Activated CD8-positive, alpha-beta memory T cell treated with anti-CD3 and anti-CD28 coated beads, Interleukin-2, amount 50 U/mL, for 48 hours (primary cell): ENCODE results near the gene ZRANB1.

Source experiments
- DNase-seq: peaks from one replicate; pipeline ENCODE4 v3.0.0-alpha.2; 2020

ZRANB1 gene

DNA sequence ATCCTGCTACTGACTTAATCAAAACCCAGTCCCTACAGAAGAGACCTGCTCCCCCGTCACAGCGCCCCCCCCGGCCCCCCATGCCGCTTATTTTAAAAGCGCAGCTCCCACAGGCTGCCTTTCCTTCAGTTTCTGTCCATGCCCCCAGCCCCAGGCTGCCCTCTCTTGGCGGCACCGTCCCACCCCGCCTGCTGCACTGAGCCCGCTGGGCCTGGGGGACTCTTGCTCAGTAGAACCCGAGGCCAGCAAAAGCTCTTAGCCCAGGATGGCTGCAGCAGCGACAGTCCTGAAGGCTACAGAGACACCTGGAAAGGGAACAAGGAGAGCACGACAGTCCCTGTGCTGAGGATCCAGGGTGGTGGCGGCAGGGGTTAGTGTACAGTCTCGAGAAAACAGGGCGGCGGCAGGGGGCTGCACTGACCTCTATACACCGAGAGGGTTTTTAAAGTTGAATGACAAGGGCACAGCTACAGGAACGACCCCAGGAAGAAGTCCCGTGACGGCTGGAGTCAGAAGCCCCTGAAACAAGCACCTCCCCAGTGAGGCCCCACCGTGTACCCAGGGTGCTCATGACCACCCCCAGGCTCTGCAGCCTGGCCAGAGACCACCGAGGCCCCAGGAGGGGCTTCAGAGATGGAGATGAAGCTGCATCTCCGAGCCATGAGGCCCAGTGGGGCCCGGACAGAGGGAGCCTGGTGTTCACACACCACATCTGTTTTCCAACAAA lies 54.4 kb downstream of the ZRANB1 start:
- no peak for DNase-seq

- peak; percentile 50 for DNase-seq
These were observed 54.9 kb downstream of the ZRANB1 start for GRCh38 chr10:124996854-124997215.

- peak; percentile 41 for DNase-seq
These were observed 55.4 kb downstream of the ZRANB1 start for GRCh38 chr10:124997306-124997705.

- DNase-seq = peak; percentile 49
These were observed 56.1 kb downstream of the ZRANB1 start for GRCh38 chr10:124997771-124998623.

DNA sequence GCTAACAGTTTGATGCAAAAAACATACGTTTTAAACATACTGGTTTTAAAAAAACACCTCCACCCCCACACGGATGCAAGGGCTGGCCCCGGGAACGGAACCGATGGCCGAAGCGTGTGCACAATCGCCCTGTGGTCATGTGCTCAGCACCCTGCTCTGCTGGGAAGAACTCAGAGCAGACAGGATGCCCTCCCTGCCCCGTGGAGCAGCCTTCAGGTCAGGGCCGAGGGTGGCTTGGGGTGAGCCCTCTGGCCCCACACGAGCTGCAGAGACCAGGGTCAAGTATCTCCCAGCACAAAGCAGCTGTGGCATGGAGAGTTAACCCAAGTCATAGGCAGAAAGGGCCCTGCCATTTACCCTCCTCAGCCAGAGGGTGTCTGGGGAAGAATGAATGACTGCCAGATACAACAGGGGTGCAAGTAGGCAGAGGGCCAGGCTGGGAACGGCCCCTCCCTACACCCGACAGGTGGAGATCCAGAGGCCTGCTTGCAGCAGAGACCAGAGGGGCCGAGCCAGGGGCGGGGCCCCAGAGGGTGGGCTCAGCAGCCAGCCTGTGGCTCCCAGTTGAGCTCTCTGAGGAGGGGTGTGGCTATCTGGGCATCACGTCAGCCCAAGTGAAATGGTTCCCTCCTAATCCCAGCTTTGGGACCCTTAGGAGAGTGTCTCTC lies 56.8 kb downstream of the ZRANB1 start:
- peak; percentile 48 for DNase-seq

- peak; percentile 46 for DNase-seq
These were observed 57.8 kb downstream of the ZRANB1 start for GRCh38 chr10:124999433-125000365.

GRCh38 chr10:125000366-125001312 lies 58.7 kb downstream of the ZRANB1 start:
- DNase-seq = peak; percentile 53

DNA sequence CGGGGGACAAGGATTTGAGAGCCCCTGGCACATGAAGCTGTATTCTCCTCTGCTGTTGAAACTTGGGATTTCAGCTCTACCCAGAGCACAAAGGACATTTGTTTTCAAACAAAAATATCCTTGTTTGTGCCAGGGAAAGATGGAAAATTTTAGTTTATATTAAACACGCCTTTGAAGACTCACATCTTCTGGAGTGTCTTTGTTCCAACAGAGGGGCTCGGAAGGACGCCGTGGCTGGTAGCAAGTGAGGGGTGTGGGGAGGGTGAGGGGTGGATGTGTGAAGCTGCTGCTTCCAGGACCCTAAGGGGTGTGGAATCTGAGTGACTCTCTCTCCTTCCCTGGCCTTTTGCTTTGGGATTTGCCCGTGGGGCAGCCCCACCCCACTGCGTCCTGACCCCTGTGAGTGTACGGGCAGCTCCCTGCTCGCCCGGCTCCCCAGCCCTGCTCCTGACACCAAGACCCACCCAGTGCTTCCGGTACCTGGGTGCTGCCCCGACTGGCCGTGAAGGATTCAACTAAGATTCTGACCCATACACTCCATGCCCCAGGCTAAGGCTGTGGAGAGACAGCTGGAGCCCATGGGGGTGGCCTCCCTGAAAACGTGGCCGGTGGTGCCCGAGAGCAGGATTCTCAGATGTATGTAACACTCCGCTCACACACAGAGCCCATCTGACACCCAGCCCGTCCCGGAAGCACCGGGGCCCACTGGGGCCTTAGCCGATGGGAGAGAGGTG lies 59.6 kb downstream of the ZRANB1 start:
- peak; percentile 32 for DNase-seq

GRCh38 chr10:125002047-125002422 lies 60.1 kb downstream of the ZRANB1 start:
- DNase-seq = peak; percentile 29

DNA sequence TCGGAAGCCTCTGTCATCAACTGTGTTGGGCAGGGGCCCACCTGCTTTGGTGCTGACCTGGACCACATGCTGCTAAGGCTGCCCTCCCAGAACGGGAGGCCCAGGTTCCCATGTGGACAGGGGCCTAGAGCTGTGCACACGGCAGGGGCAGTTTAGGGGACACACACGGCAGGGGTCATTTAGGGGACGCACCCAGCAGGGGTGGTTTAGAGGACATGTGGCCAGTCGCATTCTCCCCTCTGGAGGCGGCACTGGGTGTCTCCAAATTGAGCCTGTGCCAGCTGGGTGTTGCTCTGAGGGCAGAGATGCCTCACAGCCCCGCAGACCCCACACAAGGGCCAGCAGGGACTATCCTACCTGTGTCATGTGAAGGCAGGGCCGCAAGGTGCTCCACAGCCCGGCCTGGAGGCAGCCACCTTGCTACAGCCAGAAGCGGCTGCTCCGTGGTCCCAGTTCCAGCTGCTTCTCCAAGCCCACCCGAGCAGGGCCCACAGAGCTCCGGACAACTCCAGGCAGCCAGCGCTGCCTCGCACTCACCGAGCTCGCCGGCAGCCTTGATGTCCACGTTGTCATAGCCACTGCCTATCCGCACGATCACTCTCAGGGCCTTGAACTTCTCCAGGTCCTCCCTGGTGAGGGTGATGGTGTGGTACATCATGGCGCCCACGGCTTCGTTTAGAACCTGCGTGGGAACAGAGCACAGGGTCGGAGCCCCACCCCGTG lies 60.7 kb downstream of the ZRANB1 start:
- peak; percentile 37 for DNase-seq

DNA sequence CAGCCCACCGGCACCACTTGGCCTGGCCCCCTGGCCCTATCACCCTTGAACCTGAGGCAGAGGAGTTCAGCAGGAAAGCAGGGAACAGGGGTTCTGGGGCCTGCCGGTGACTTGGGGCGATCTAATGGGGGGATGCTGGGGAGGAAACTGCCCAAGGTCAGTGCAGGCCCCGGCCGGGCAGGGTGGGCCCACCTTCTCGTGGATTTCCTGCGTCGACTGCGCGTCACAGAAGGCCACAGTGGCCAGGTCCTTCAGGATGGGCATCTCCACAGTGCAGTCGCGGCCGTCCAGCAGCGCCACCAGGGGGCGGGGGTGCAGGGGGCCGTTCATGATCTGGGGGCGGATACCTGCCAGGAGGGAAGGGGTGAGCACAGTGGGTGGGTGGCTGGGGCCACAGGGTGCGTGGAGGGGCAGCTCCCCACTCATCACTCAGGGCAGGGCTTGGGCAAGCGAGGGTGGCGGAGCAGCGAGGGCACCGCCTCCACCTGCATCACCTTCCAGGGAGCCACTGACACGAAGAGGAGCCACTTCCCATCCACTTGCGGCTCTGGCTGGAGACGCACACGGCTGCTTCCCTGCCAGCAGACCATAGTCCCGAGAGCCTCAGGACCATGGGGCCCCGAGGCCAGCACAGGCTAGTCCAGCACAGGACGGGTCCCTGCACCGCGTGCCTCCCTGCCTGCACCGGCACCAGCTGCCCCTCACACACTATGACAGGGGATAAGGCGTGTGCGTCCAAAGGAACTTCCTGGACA lies 61.4 kb downstream of the ZRANB1 start:
- peak; percentile 33 for DNase-seq

- peak; percentile 44 for DNase-seq
These were observed 62.1 kb downstream of the ZRANB1 start for GRCh38 chr10:125003901-125004467.

DNA sequence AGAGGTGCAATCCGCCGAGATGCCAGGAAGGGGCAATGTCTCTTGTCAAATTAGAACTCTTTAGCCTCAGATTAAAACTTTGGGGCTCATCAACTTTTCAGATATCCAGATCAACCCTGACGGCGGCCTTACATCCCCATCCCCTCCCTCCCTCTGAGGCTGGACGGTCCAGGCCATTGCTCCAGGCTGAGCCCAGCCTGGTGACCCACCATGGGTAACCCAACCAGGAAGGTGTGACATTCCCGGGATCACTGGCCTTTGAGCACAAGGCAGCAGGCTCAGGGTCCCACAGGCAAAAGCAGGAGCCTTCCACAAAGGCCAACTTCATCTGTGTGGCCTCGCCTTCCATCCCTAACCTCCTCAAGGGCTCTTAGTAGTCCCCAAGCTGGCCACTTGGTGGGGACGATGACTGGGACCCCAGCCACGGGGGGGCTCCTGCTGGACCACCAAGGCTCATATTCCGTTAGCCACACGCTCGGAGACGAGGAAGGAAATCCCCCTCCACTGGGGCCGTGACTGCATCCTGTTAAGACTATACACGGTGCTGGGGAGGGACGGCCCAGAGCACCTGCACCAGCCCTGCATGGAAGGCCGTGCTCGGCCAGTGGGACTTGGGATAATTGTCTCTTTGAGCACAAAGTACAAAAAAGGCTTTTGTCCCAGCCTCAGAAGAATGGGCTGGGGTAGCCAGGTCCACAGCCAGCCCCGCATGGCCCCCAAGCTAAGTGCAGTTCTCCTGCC lies 62.8 kb downstream of the ZRANB1 start:
- no peak for DNase-seq

GRCh38 chr10:125005312-125006187 lies 63.6 kb downstream of the ZRANB1 start:
- no peak for DNase-seq

- no peak for DNase-seq
These were observed 64.3 kb downstream of the ZRANB1 start for GRCh38 chr10:125006188-125006680.

DNA sequence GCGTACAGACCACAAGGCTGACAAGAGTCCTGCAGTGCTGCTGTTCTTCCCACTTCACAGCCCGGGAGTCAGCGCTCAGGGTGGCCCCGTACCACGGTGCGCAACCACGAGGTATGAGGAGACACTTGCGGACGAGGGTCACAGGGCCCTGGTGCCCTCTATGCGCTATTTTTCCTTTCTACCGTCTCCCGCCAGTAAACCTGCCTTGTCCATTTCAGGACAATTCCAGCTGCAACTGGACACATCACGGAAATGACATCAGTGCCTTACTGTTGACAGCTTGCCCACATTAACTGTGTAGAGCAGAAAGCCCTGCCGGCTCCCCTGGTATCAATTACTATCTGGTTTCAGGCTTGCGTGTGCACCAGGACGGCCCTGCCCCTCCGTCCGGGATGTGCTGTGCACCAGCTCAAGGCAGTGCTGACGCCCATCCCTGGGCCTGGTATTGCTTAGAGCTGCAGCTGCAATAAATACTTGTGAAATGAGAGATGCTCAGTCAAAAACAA lies 65.1 kb downstream of the ZRANB1 start:
- DNase-seq = no peak

DNA sequence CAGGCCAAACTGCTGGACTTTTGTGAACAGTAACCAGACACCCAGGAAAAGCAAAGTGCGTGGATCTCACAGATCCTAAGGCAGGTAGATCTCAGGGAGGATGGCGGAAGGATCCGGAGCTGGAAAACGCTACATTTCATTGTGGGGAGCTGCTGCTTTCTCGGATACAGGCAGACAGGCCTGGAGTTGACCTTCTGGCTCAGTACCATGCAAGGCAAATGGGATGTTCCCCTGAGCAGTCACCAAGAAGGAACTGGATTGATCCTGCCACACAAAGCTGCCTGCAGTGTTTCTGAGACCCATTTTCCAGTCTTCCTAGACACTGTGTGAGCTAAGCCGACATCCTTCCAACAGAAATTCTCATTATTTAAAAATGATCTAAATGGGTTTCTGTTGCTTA lies 65.5 kb downstream of the ZRANB1 start:
- DNase-seq = no peak
